Neural cell (in vitro differentiated cells): Measurements from ENCODE around the gene MYO1F.

Experiments used
- CTCF ChIP-seq: fragments of 450-650 bp; IDR thresholded peaks from 2 replicates; pipeline ENCODE4 v1.5.1; 2014; ENCODE audit warnings: antibody characterized with exemption, mild to moderate bottlenecking, moderate library complexity; ENCODE audit not compliant: poor library complexity, severe bottlenecking
- EP300 ChIP-seq: fragments of 450-650 bp; conservative IDR thresholded peaks from 2 replicates; pipeline ENCODE4 v1.6.1; 2014; ENCODE audit warnings: antibody characterized with exemption, mild to moderate bottlenecking, moderate library complexity; ENCODE audit not compliant: poor library complexity, severe bottlenecking
- EZH2 ChIP-seq: fragments of 200-600, 300-800 bp; shearing (Covaris generic), sonication (generic); IDR thresholded peaks from 2 replicates; pipeline ENCODE4 v1.6.1; 2014; ENCODE audit warnings: antibody characterized with exemption, low read length, borderline replicate concordance, mild to moderate bottlenecking; ENCODE audit not compliant: insufficient read depth, poor library complexity, severe bottlenecking
- POLR2AphosphoS5 ChIP-seq: IDR thresholded peaks from 2 replicates; pipeline ENCODE4 v1.6.1; 2012
- RAD21 ChIP-seq: fragments of 450-650 bp; conservative IDR thresholded peaks from 2 replicates; pipeline ENCODE4 v1.6.1; 2014; ENCODE audit warnings: antibody characterized with exemption, mild to moderate bottlenecking, moderate library complexity
- REST ChIP-seq: IDR thresholded peaks from 2 replicates; pipeline ENCODE4 v1.6.1; 2012; ENCODE audit warnings: borderline replicate concordance
- TAF1 ChIP-seq: IDR thresholded peaks from 2 replicates; pipeline ENCODE4 v1.6.1; 2012; ENCODE audit warnings: low read depth

GRCh38 chr19:8615813-8616596 is 38.8 kb upstream of the MYO1F start:
- peak; percentile 46 for TF ChIP-seq RAD21
- peak; percentile 65 for TF ChIP-seq CTCF
- no peak for TF ChIP-seq EP300
- no peak for TF ChIP-seq TAF1
- TF ChIP-seq REST, result no peak
- TF ChIP-seq EZH2, result no peak
- TF ChIP-seq POLR2AphosphoS5, result no peak
